SHP77 treated with DMSO at 0.1 percent for 48 hours (cell line): ENCODE measurements around the gene UACA.
"Not testable (repeated sequence)": the region's sequence is repeated elsewhere in the genome, so short reads cannot be mapped to it uniquely, and the experiment has no call there.

ENCODE experiments used
- DNase-seq: peaks from one replicate; lab custom pipeline; 2025; lab: John Stamatoyannopoulos, UW

Gene UACA

DNA sequence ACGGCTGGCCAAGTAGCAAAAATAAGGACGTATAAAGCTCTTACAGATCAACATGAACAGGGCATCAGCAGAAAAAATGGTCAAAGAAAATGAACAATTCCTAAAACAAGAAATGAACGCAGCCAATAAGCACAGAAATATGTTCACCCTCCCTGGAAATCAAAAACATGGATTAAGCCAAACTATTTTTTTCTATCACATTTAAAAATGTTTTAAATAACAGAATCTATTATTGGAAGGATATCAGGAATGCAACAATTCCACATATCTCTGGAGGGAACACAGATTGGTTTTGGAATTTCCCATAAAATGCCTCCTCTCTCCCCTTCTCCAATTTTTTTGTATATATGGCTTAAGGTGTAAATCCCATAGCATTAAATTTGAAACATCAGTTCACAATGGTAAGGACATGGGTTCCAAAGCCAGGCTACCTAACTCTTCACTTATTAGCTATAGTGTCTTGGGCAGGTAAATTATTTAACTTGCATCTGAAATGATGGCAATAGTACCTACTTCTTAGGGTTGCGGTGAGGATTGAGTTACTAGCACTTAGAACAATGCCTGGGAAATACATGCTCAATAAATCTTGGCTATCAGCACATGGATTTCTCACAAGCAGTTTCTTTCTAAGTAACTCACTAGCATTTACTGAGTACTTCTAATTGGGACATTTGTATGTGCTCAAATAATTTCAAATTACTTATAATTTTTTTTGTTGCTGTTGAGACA, 10.1 kb downstream of the UACA start:
- DNase-seq: no peak

DNA sequence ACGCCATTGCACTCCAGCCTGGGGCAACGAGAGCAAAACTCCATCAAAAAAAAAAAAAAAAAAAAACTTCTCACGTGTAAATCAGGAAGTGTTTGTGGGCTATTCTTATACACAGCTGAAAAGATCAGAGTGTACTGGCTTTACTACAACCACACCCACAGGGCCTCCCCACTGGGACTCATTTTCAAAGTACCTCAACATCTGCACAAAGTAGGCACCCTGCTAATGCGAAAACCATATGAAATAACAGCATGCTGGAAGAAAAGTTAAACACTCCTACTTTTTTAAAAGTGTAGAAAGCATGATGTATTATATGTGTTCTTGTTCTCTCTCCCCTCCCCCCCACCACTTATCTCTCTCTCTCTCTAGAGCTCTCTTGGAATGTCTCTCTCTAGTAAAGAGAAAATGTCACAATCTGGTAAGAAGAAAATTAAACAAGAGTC, 11.1 kb downstream of the UACA start:
- DNase-seq: no peak

DNA sequence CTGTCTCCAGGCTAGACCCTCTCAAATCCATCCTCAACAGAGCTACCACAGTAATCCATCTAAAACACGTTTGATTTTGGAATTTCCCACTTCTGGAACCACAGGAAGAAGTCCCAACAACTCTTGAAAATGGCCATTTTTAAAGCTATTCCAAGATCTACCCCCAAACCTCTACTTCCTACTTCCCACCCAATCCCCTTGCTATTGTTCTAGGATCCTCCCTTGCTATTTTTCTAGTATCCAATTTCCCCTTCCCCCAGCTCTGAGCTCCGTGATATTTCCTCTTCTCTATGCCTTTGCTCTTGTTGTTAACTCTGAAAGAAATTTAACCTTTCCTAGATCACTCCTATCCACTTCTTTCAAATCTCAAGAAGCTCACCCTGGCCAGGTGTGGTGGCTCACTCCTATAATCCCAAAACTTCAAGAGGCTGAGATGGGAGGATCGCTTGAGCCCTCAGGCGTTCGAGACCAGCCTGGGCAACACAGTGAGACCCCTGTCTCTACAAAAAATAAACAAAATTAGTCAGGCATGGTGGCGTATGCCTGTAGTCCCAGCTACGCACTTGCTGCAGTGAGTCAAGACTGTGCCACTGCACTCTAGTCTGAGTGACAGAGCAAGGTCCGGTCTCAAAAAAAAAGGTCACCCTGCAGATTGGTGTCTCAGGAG, 13.0 kb downstream of the UACA start:
- DNase-seq: no peak

DNA sequence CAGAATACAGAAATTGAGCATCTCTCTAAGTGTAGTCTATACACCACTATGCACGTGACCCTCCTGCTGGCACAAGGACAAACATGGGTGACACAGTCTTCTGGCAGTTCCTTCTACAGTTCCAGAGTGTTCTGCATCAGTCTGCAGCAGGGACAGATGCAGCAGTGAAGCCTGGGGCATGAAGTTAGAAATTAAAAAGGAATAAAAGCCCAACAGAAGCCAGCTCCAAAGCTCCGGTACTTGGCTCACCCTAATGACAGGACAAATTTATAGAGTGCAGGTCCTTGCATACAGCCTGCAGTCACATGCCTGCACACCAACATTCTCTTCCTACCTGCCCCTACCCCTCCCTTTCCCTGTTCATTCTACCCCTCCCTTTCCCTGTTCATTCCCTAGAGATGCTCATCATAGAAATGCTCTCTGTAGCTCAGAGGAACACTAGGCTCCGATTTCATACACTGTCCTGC, 15.0 kb downstream of the UACA start:
- no peak for DNase-seq

DNA sequence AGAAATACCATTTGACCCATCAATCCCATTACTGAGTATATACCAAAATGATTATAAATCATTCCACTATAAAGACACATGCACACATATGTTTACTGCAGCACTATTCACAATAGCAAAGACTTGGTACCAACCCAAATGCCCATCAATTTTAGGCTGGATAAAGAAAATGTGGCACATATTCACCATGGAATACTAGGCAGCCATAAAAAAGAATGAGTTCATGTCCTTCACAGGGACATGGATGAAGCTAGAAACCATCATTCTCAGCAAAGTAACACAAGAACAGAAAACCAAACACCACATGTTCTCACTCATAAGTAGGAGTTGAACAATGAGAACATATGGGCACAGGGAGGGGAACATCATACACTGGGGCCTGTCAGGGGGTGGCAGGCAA, 16.8 kb downstream of the UACA start:
- not testable (repeated sequence) for DNase-seq

DNA sequence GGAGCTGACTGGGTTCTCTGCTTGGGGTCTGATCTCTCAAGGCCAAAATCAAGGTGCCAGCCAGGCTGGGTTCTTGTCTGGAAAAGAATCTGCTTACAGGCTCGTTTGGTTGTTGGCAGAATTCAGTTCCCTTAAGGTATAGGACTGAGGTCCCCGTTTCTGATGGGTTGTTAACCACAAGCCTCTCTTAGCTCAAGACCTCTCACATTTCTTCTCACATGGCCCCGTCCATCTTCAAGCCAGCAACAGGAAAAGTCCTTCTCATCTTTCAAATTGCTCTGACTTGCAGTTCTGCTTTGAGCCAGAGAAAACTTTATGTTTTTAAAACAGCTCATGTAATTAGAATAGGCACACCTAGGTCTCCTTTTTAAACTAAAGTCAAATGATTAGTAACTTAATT, 20.4 kb downstream of the UACA start:
- no peak for DNase-seq

DNA sequence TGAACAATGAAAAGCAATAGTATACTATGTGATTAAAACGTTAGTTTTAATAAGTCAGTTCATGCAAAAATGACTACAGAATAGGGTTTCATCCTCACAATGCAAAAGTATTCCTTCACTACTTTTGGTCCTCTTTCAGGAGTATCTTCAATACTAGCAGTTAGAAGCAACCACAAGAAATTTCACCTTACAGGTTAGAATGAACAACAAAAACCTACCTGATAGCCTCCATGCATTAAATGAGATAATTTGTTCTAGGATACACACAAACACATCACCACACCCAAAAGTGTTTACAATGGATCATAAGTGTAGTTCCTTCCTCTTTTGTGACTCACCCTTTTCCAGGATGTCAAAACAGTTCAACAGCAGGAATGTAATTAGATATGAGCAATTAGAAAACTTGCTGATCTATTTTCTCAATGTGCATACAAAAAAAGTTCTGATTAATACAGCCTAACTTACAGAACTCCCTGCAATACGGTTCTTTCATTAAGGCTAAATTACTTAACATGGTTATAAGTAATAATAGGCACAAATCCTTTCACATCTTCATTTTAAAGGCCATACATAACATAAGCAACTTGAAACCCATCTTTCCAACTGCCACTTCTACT, 21.6 kb downstream of the UACA start:
- no peak for DNase-seq

DNA sequence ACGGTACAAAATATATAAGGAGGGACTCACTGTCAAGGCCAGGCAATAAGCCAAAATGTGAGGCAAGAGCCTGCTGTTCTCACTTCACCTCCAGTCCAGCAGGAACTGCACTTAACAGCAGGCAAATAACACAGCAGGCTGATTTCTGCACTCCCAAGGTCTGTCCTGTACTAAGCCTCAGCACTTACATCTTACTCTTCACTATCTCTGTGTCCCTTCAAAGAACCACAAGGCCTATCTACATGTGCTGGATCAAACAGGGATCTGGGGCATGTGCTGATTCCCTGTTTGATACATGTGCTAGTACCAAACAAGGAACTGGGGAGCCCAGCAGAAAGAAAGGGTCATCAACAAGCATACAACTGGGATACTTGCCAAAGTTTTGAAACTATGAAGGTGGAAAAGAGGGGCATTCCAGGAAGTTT, 22.2 kb downstream of the UACA start:
- DNase-seq: no peak

DNA sequence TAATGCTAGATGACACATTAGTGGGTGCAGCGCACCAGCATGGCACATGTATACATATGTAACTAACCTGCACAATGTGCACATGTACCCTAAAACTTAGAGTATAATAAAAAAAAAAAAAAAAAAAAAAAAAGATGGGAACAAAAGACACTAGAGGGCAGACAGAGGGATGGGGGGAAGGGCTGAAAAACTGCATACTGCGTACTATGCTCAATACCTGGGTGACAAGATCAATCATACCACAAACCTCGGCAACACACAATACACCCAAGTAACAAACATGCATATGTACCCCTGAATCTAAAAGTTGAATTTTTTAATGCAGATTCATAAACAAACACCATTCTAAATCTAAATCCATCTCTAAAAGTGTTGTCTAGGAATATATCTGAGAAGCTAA, 28.3 kb downstream of the UACA start:
- DNase-seq: not testable (repeated sequence)

DNA sequence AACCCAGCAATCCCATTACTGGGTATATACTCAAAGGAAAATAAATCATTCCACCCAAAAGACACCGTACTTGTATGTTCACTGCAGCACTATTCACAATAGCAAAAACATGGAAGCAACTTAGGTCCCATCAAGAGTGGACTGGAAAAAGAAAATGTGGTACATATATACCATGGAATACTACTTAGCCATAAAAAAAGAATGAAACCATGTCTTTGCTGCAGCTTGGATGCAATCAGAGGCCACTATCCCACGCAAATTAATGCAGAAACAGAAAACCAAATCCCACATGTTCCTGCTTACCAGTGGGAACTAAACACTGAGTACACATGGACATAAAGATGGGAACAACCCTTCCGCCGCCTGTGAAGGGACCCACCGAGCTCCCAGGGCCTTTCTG, 34.2 kb downstream of the UACA start:
- no peak for DNase-seq

DNA sequence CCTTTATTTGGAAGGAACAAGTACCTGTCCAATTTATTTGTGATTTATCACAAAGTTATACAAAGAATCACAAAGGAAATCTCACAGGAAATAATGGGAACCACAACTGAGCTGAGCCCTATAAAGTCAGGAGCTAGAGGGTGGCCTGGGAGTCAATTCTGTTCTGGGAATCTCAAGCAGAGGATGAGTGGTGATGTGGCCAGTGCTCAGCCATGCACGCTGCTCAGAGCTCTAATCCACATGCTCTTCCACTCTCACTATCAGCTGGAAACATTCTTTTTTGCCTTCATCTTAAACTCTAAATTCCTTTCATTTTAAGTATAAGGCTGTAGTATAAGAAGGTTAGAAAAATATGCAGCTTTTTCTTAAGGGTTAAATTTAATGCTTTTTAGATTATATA, 36.6 kb downstream of the UACA start:
- no peak for DNase-seq

DNA sequence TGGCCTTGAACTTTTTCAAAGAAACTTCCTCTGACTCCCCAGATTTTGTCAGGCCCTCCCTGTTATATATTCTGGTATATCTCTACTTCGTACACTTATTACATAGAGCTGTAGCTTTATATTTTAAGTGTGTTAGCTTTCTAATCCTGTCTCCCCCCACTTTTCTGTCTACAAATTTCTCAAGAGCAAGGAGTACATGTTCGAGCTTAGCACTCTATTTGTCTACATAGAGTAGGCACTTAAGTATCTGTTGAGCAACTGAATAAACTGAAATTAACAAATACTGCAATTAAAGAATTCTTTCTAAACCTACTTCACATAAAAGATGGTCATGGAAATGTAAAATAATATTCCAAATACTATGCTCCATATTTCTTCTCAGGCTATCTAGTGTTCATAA, 39.4 kb downstream of the UACA start:
- no peak for DNase-seq

DNA sequence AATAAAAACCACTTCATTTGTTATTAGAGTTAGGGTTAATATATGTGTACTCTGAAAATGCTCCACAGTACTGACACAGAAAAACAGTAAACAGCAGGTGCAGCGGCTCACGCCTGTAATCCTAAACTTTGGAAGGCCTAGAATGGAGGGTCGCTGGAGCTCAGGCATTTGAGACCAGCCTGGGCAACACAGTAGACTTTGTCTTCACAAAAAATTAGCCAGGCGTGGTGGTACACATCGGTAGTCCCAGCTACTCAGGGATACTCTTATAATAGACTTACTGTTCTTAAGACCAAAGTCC, 40.3 kb downstream of the UACA start:
- no peak for DNase-seq

DNA sequence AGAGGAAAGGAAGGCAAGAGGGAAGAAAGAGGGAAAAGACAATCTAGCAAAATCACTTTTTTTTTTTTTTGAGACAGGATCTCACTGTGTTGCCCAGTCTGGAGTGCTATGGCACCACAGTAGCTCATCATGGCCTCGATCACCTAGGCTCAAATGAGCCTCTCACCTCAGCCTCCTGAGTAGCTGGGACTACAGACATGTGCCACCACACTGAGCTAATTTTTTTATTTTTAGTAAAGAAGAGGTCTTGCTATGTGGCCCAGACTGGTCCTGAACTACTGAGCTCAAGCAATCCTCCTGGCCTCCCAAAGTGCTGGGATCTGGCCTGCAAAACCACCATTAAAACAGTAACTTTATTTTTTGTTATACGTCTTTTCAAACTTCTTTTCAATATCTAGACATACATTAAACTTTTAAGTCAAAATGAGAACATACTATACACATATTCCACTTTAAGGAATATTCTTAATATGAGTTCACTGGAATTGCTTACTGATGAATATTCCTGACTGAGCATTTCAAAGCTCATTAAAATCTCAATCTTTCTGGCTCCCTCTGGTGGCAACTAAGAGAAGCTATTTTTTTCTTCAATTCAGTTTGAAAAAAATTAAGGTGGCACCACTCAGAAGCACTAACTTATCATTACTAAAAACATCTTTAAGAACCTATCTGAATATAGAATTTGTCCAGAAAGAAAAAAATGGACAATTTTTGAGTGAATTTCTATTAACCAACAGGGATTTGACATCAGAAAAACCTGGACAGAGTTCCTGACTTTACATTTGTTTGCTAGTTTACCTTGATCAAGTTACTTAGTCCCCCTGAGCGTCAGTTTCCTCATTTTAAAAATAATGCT, 40.9 kb downstream of the UACA start:
- DNase-seq: peak; percentile 12

DNA sequence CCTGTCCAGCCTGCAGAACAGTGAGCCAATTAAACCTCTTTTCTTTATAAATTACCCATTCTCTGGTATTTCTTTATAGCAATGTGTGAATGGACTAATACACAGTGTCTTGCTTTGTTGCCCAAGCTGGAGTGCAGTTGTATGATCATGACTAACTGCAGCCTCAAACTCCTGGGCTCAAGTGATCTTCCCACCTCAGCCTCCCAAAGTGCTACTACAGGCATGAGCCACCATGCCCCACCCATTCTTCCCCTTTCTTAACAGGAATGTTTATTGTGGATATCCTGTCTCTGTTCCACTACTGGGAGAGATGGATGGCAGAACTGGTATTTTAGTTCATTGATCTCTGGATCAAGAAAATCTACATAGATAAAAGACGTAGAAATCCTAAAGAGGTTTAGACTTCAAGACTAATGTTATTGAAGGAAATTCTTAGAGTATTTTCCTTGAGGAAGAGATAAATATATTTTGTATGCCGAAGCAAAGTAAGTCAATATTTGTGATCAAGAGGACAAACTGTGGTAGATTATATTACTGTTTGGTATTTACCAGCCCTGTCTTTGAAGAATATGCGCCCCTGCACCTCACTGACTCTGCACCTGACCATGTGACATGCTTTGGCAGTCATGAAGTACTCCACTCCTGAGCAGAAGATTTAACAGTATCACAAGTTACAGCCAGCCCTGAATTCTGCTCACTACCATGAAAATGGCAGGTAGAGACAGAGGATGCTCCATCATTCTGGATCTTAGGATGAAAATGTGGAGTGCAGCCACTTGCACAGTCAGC, 42.9 kb downstream of the UACA start:
- DNase-seq: no peak

DNA sequence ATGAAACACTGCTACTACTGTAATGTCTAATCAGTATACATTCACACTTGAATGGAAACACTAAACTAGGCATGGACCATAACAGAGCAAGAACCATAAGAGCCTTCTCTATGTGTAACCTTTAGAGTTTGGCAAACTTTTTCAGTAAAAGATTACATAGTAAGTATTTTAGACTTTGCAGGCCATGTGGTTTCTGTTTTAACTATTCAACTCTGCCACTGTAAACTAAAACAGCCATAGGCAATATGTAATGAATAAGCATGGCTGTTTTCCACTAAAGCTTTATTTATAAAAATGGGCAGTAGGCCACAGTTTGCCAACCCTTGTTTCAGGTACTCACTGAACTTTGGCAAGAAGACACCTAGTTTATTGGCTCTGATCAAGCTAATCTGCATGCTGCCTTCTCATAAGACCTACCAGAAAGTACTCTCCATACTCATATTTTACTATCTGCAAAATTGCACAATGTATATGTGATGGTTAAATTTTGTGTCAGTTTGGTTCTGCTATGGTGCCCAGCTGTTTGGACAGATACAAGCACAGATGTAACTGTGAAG, 46.0 kb downstream of the UACA start:
- DNase-seq: no peak

DNA sequence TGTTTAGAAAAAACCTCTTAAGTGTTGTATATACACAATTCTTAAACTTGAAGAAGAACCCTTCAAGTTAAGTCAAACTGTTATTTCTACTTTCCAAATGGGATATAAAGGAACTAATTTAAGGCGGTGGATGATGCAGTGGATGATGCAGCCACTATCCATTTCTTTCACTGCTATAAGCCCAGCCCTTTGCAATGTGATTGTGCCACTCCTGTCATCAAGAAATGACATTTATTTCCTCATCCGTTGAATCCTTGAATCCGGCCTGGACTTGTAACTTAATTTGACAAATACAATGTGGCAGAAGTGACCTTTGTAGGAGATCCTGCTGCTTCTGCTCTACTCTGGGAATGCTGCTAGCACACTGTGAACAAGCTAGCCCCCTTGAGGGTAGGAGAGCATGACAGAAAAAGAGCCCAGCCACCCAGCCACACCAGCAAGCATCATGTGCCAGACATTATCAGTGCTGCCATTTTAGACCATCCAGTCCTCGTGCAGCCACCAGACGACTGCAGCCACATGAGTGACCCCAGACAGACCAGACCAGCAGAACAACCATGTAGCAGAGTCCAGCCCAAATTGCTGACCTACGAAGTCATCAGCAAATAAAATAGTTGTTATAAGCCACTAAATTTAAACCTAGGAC, 47.4 kb downstream of the UACA start:
- DNase-seq: no peak

DNA sequence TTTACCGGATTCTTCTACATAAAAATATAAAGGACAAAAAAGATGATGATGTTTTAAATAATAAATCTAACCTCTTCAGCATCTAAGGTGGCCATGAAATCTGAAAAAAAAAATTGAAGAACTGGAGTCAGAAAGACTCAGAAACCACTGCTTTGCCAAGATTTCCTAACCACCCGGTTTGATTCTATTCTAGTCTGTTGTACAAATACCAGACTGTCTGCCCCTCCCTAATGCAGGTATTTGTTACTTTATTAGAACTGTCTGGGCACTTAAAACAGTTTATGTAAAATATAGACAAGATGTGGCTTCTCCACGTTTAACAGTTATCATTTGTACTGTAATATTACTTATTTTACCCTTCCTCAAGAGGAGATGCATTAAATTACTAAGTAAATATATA, 48.8 kb downstream of the UACA start:
- no peak for DNase-seq

DNA sequence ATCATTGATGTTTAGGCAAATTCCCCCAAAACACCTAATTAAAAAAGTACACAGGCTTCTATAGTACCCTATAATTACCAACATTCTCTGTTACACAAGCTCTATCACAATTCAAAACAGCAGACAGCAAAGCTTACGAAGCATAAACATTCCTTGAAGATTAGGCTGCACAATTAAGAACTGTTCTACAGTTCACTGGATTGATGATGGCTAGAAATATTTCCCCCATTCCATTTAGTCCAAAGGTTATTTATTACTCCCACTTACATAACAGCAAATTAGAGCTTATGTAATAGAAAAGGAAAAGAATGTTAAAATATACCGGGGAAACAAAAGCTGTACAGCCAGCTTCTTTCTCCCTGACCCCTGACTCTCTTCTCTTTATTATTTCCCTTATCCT, 49.3 kb downstream of the UACA start:
- no peak for DNase-seq

DNA sequence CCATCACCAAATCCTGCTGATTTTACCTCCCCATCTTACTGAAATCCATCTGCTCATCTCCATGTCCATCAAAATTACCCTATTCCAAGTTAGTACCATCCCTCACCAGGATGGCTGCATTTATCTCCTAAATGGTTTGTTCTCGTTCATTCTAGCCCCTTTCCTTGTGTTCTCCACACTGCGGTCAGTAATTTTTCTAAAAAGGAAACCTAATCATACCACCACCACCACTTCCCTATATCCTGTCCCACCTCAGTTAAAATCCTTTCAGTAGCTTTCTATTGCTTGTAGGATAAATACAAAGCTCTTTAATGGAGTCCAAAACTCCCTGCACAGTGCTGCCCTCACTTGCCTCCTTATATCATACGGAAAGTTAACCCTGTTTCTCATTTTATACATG, 51.1 kb downstream of the UACA start:
- no peak for DNase-seq

DNA sequence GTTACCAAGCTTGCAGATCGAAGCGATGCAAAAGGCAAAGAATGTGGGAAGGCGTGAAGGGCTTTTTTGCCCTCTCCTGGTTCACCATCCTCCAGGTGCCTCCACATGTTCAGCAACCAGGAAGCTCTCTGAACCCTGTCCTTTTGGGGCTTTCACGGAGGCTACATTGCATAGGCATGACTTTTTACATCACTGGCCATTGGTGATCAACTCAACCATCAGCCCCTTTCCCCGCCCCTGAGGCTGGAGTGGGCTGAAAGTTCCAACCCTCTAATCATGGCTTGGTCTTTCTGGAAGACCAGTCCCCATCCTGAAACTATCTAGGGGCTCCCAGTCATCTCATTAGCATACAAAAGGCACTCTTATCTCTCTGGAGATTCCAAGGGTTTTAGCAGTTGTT, 52.6 kb downstream of the UACA start:
- no peak for DNase-seq
